ENCODE data around the gene MSN.

Gene MSN

GRCh38 chrX:65750674-65751469 is 83.4 kb downstream of the MSN start:
- TF ChIP-seq CTCF (IDR thresholded peaks at IDR 0.05; ENCODE audit: low read length) (no peak), EZH2 (optimal IDR thresholded peaks at IDR 0.05; ENCODE audit: low read depth, low read length) (no peak), EZH2phosphoT487 (IDR thresholded peaks at IDR 0.05; ENCODE audit: low read length) (no peak)
- Histone ChIP-seq H3K4me1 (ENCODE audit: low read length) (peaks cover 44% of the 10 kb centered on the region), H3K27ac (ENCODE audit: low read length) (peak overlapping the region; percentile 85), H3K79me2 (ENCODE audit: low read length) (no peaks in the 10 kb centered on the region), H3K4me2 (ENCODE audit: low read depth, low read length) (peak overlapping the region; percentile 67), H3K9me3 (replicated peaks; ENCODE audit: insufficient read depth, low read length) (no peaks in the 10 kb centered on the region), H3K9me2 (replicated peaks; ENCODE audit: insufficient read depth, low read length) (no peaks in the 10 kb centered on the region), H3K9ac (ENCODE audit: low read length) (peak overlapping the region; percentile 39; the same call in 1 of the 2 replicates), H2AFZ (ENCODE audit: low read length) (0 out of 2 replicates have a peak overlapping the region, but pooled peaks have one; percentile 0), H3K36me3 (replicated peaks; ENCODE audit: insufficient read depth, low read length) (no peaks in the 10 kb centered on the region), H3F3A (ENCODE audit: insufficient read depth, low read length) (peaks cover 25% of the 10 kb centered on the region), H3K27me3 (replicated peaks; ENCODE audit: insufficient read depth, low read length) (no peaks in the 10 kb centered on the region), H3K4me3 (ENCODE audit: low read length) (peak overlapping the region; percentile 7), H4K20me1 (ENCODE audit: insufficient read depth, low read length) (no peaks in the 10 kb centered on the region)
- peak; percentile 95 for DNase-seq

- H3K27ac ChIP-seq (ENCODE audit: low read length): peak overlapping the region; percentile 85
- H4K20me1 ChIP-seq (ENCODE audit: insufficient read depth, low read length): no peaks in the 10 kb centered on the region
- DNase-seq: no peak
- no peak for TF ChIP-seq EZH2 (optimal IDR thresholded peaks at IDR 0.05; ENCODE audit: low read depth, low read length)
- TF ChIP-seq CTCF (IDR thresholded peaks at IDR 0.05; ENCODE audit: low read length): no peak
- TF ChIP-seq EZH2phosphoT487 (IDR thresholded peaks at IDR 0.05; ENCODE audit: low read length): no peak
- no peaks in the 10 kb centered on the region for H3K9me2 ChIP-seq (replicated peaks; ENCODE audit: insufficient read depth, low read length)
- no peaks in the 10 kb centered on the region for H3K79me2 ChIP-seq (ENCODE audit: low read length)
- peaks cover 44% of the 10 kb centered on the region for H3K4me1 ChIP-seq (ENCODE audit: low read length)
- H3K9ac ChIP-seq (ENCODE audit: low read length): peak overlapping the region; percentile 39; the same call in 1 of the 2 replicates
- H3K27me3 ChIP-seq (replicated peaks; ENCODE audit: insufficient read depth, low read length): no peaks in the 10 kb centered on the region
- peak overlapping the region; percentile 67 for H3K4me2 ChIP-seq (ENCODE audit: low read depth, low read length)
- 0 out of 2 replicates have a peak overlapping the region, but pooled peaks have one; percentile 0 for H2AFZ ChIP-seq (ENCODE audit: low read length)
- H3K4me3 ChIP-seq (ENCODE audit: low read length): peak overlapping the region; percentile 3; the same call in 1 of the 2 replicates
- H3F3A ChIP-seq (ENCODE audit: insufficient read depth, low read length): peaks cover 25% of the 10 kb centered on the region
- no peaks in the 10 kb centered on the region for H3K36me3 ChIP-seq (replicated peaks; ENCODE audit: insufficient read depth, low read length)
- H3K9me3 ChIP-seq (replicated peaks; ENCODE audit: insufficient read depth, low read length): no peaks in the 10 kb centered on the region
Observed at GRCh38 chrX:65751519-65751918, 84.1 kb downstream of the MSN start.

GRCh38 chrX:65752294-65752693 is 84.8 kb downstream of the MSN start:
- Histone ChIP-seq H3K27me3 (replicated peaks; ENCODE audit: insufficient read depth, low read length) (no peaks in the 10 kb centered on the region), H3K4me1 (ENCODE audit: low read length) (peaks cover 44% of the 10 kb centered on the region), H3K4me2 (ENCODE audit: low read depth, low read length) (peak overlapping the region; percentile 67; the same call in 1 of the 2 replicates), H3K9ac (ENCODE audit: low read length) (no peak overlapping the region), H3K36me3 (replicated peaks; ENCODE audit: insufficient read depth, low read length) (no peaks in the 10 kb centered on the region), H4K20me1 (ENCODE audit: insufficient read depth, low read length) (no peaks in the 10 kb centered on the region), H3K27ac (ENCODE audit: low read length) (peak overlapping the region; percentile 85; the same call in 1 of the 2 replicates), H3K4me3 (ENCODE audit: low read length) (no peak overlapping the region), H2AFZ (ENCODE audit: low read length) (0 out of 2 replicates have a peak overlapping the region, but pooled peaks have one; percentile 14), H3F3A (ENCODE audit: insufficient read depth, low read length) (peaks cover 25% of the 10 kb centered on the region), H3K79me2 (ENCODE audit: low read length) (no peaks in the 10 kb centered on the region), H3K9me3 (replicated peaks; ENCODE audit: insufficient read depth, low read length) (no peaks in the 10 kb centered on the region), H3K9me2 (replicated peaks; ENCODE audit: insufficient read depth, low read length) (no peaks in the 10 kb centered on the region)
- no peak for TF ChIP-seq EZH2phosphoT487 (IDR thresholded peaks at IDR 0.05; ENCODE audit: low read length)
- TF ChIP-seq CTCF (IDR thresholded peaks at IDR 0.05; ENCODE audit: low read length): no peak
- DNase-seq: peak; percentile 66

Data from MM.1S (cell line).